ENCODE data around the gene POLR3H.

GRCh38 chr22:41576877-41577276 is 32.6 kb upstream of the POLR3H start:
- TF ChIP-seq CTCF (conservative IDR thresholded peaks at IDR 0.05; ENCODE audit: low read depth, low read length) (peak; percentile 64), MAZ (IDR thresholded peaks at IDR 0.05; ENCODE audit: borderline replicate concordance, low read depth, low read length) (no peak), RAD21 (IDR thresholded peaks at IDR 0.05; ENCODE audit: low read length) (peak; percentile 59)
